Right ventricle myocardium superior (tissue), 1 donor: ENCODE measurements around the gene IGFL3. TPM values are rescaled to one million over a fixed set of nuclear protein-coding genes. Genes with fewer than 3 reads are reported as not detected.
"Not testable (repeated sequence)": the region's sequence is repeated elsewhere in the genome, so short reads cannot be mapped to it uniquely, and the experiment has no call there.

ENCODE experiments used
- ATAC-seq: fragments of 200-7000 bp; cut with Tn5 transposase; one replicate; pipeline ENCODE4 v1.9.1; 2020; ENCODE audit warnings: mild to moderate bottlenecking; ENCODE audit not compliant: poor library complexity
- DNase-seq: peaks from one replicate; pipeline ENCODE4 v3.0.0-alpha.2; 2020
- intact Hi-C: fragments of 100-400 bp; cut with DNase I; formaldehyde crosslinking; loops from one replicate; pipeline ENCODE4 v1.11.2; 2022
- total RNA-seq: library from RNA; stranded (reverse); fragmentation: NEBNext Ultra II Directional; extraction: Animal tissue kit (Norgen Biotek cat#: 25700); gene quantifications from one replicate; pipeline ENCODE4 v1.2.1, GENCODE V29; 2021
- donor health status: DM: no; HTN: yes; CAD: no; lungs with severe emphysema.

Gene IGFL3
- total RNA-seq, 1 donor from 2014 or later: not detected

GRCh38 chr19:46131485-46132143, 7.1 kb upstream of the IGFL3 start:
- intact Hi-C loops: no loop called here
- DNase-seq: no peak
- ATAC-seq: no peak

- intact Hi-C loops: no loop called here
- ATAC-seq (no peak), DNase-seq (no peak)
These were observed 1.6 kb upstream of the IGFL3 start for GRCh38 chr19:46126086-46126580.

DNA sequence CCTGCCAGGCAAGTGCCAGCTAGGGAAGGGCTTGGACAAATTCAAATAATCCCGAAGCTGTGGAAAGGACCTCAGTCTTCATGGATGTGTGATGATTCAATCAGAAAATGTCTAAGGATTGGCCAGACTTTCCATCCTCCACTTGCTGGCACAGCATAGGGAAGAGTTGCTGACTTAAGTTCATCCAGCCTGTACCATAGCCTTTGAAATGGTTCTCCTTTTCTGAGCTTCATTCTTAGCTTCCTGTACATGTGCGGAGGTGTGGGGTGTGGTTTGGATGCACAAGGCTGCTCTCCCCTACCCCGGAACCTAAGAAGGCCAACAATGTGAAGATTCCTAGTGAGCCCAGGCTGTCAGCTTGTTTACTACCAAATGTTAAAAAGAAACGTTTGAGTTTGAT, 959 bp upstream of the IGFL3 start:
- ATAC-seq (no peak), DNase-seq (no peak)
- intact Hi-C loops: no loop called here

DNA sequence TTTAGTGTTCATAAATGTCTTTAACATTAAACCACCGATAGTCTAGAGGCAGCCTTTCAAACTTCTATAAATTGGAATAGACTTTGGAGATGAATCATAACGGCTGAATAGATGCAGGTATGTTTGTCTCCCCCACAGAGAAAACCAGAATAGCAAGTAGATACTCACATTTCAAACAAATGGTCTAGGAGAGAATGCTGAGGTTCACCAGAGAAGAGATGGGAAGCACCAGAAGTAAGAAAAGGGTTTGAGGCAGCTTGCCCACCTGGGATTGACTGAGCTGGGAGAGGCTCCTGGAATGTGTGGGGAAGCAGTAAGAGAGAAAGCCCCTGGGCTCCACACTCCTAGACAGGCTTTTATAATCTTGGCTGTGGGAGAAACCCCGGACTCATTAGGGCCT, 6.4 kb downstream of the IGFL3 start:
- ATAC-seq: no peak
- DNase-seq: no peak
- intact Hi-C loops: no loop called here

- ATAC-seq (no peak), DNase-seq (no peak)
These were observed 8.4 kb downstream of the IGFL3 start for GRCh38 chr19:46116121-46116520.

GRCh38 chr19:46115396-46116106, 8.9 kb downstream of the IGFL3 start:
- DNase-seq (no peak), ATAC-seq (no peak)
- intact Hi-C loops: no loop called here

More at GRCh38 chr19:46116121-46116520, 8.4 kb downstream of the IGFL3 start:
- intact Hi-C loops: no loop called here

DNA sequence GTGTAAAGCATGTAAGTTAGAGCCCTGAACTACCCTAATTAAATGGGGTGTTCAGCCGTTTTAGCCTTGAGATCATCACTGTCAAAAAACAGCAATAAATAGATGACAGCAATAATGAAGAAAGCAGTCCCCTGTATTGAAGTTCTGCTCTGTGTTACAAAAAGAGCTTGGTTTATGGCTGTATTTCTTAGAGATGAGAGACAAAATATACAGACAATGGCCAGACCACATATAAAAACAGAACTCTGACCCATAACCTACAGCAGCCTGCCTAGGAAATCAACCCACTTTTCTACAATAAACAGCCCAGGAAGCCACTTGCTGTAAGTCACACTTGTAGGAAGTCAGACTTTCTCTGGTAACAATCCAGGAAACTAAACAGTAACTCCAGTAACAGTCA, 10.8 kb downstream of the IGFL3 start:
- intact Hi-C loops: no loop called here
- no peak for DNase-seq
- no peak for ATAC-seq

GRCh38 chr19:46112527-46112926, 12.0 kb downstream of the IGFL3 start:
- intact Hi-C loops: no loop called here
- no peak for DNase-seq
- ATAC-seq: no peak

GRCh38 chr19:46111376-46111775, 13.1 kb downstream of the IGFL3 start:
- intact Hi-C loops: no loop called here
- ATAC-seq: no peak
- no peak for DNase-seq

DNA sequence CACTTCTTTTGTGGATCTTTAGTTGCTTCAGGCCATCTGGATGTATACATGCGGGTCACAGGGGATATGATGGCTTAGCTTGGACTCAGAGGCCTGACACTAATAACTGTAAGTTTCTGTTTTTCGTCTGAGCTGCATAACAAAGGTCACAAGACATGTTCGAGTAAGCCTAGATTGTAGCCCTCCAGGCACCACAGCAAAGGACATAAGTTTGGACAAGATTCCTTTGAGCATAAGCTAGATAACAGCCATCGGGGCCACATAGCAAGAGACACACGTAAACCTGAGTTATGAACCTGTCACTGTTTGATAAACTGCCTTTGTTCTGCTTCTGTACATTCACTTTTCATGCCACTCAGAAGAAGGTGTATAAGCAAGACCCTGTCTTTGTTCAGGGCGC, 14.6 kb downstream of the IGFL3 start:
- no peak for ATAC-seq
- intact Hi-C loops: no loop called here
- no peak for DNase-seq

GRCh38 chr19:46107371-46107770, 17.1 kb downstream of the IGFL3 start:
- ATAC-seq (no peak), DNase-seq (no peak)
- intact Hi-C loops: no loop called here

GRCh38 chr19:46102333-46102732, 22.2 kb downstream of the IGFL3 start:
- ATAC-seq: not testable (repeated sequence)

DNA sequence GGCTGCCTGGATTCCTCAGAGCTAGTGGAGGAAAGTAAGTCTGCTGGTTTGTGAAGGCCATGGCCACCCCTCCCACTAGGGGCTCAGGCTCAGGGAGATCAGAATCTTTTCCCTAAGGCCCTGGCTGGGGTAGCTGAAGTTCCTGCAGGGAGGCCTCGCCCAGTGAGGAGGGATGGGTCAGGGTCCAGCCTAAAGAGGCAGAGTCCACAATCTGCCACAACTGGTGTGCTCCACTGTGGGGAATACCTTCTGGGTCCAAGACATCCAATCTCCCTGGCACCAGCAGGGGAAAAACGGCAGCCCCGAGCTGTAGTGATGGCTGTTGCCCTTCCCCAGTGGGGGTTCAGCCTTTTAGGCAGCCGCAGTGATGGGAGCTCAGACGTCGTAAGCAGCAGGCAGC, 23.2 kb downstream of the IGFL3 start:
- intact Hi-C loops: no loop called here
- DNase-seq: no peak
- ATAC-seq: no peak

More at GRCh38 chr19:46102333-46102732, 22.2 kb downstream of the IGFL3 start:
- intact Hi-C loops, DNase-seq: not testable (repeated sequence)

DNA sequence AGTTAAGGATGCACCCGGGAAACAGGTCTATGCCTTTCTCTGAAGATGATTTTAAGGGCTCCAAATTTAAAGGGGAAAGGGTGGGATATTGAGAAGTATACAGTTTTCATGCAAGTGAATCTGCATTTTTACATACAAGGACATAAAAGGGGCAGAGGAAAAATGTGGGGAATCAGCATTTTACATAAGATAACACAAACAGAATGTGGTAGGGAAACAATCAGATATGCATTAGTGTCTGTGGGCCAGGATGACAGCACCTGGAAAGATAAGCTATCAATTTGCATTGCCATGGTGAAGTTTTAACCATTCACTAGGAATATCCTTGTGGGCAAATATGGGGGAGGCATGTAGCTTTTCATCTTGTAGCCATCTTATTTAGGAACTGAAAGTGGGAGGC, 24.1 kb downstream of the IGFL3 start:
- no peak for DNase-seq
- no peak for ATAC-seq
- intact Hi-C loops: no loop called here

DNA sequence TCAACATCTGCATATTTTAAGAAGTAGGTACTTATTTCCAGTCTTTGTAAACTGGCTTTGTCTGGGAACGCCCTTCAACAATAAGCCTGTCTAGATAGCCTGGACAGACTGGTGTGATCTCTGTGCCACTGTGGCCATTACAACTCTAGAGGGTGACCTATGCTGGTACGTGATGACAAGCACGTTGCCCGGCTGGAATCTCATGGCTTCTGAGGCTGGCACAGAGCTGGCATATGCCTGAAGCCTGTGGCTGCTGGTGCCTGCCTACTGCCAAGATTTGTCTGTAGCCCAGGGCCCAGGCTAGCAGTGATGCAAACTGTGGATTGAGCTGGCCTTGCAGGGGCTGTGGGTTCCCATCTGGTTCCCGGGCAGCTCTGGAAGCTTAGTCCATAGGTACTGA, 34.0 kb downstream of the IGFL3 start:
- DNase-seq (no peak), ATAC-seq (no peak)
- intact Hi-C loops: no loop called here

- no peak for ATAC-seq
- no peak for DNase-seq
- intact Hi-C loops: no loop called here
These were observed 35.1 kb downstream of the IGFL3 start for GRCh38 chr19:46089432-46089831.

GRCh38 chr19:46088101-46088500, 36.4 kb downstream of the IGFL3 start:
- intact Hi-C loops: no loop called here
- no peak for DNase-seq
- ATAC-seq: no peak

DNA sequence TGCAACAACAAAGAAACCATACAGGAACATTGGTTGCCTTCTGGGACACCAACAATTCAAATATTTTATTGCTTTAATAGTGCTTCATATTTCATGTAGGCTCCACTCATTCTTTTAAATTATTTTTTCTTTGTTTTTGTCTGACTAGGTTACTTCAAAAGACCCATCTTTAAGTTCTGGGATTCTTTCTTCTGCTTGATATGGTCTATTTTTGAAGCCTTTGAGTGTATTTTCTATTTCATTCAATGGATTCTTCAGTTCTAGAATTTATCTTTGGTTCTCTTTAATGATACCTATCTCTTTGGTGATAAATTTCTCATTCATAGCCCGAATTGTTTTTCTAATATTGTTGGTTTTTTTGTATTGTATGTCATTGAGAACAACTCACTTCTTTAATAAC, 38.6 kb downstream of the IGFL3 start:
- intact Hi-C loops: no loop called here
- DNase-seq: no peak
- no peak for ATAC-seq

DNA sequence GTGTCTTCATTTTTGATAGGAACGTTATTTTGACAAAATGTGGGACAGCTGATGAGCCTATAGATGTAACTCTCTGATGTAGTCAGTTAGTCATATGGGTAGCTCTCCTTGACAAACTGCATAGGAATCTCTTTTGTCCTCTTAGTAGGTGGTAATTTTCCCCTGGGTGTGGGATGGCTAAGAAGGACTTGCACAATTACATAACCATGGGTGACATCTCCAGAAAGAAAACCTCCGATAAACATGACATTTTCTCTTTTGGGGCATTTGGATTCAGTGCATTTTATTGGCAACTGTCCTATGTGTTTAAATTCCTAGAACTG, 41.8 kb downstream of the IGFL3 start:
- intact Hi-C loops: loop anchor here (5.0 kb wide), 2 partner anchors 110 to 185 kb away; no protein-coding TSS in a partner anchor
- DNase-seq (no peak), ATAC-seq (no peak)
